HG03457 (cell line): Measurements from ENCODE around the gene LRRC32.

Experiments
- ATAC-seq: cut with Tn5 transposase; IDR thresholded peaks from one replicate; pipeline ENCODE4 v1.9.1; 2021; ENCODE audit warnings: moderate number of reproducible peaks; ENCODE audit not compliant: unreplicated experiment

LRRC32 gene

GRCh38 chr11:76680518-76681425 lies 10.2 kb upstream of the LRRC32 start:
- no peak for ATAC-seq

DNA sequence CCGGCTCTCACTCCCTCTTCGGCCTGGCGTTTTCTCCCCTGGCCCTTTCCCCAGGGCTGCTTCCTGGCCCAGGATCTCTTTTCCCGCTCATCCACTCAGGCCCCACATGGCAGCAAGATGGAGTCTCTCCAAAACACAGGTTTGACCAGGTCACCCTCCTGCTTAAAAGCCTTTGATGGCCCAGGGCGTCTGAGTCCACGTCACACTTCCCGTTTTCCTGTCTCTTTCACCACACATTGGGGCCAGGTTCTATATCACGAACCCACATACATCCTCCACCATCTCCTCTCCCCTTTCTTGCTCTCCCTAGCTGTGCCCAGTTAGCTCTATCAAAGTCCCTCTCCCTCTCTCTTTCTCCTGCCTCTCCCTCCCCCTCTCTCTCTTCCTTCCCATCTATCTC lies 7.8 kb upstream of the LRRC32 start:
- no peak for ATAC-seq

DNA sequence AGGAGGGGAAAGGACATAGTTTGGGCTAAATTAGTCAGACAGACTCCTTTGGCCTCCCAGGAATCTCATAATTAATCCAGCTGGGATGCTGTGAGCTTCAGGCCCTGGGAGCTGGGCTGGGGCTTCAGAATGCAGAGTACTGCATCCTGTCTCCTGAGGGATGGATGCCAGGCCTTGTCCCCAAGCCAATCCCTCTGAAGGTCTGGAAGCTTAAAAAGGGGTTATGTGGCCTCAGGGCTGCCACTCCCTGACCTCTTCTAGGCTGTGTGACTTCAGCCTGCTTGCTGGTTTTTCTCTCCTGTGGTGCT lies 6.9 kb upstream of the LRRC32 start:
- ATAC-seq, result no peak

GRCh38 chr11:76676636-76677457 lies 6.3 kb upstream of the LRRC32 start:
- no peak for ATAC-seq

DNA sequence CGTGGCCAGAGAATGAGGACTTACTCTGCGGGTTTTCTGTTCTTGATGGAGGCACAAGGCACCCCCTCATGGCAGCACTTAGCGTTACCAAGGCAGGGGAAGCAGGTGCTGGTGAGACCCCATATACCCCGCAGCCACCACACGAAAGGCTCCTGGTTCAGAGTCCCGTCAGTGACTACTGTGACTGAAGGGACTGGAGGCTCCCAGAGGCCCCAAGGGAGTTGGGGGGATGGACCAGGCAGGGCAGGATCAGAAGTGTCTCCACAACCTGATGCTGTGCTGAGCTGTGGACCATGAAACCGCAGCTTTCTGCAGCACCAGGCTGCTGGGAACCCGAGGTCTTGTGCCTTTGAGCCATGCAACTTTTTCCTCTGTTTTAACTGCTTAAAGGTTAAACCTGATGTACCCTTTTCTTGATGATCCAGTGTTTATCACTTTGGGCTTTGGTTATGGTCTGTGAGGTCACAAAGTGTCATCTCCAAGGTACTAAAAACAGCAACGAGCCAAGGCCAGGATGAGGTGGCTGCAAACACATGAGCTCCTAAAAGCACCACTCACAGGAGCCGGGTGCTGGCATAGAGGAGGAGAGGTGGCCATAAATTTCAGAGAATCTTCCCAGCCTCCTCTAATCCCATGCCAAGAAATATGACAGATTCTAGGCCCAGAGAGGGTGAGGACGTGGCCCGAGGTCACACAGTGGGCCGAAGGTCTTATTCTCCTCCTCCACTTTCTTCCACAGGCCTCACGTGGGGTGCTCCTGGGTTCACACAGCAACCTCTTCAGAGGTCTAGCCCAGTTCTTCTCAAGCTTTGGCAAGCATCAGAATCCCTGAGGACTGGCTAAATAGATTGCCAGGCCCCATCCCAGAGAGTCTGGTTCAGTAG lies 4.2 kb upstream of the LRRC32 start:
- ATAC-seq, result no peak

- no peak for ATAC-seq
Observed at GRCh38 chr11:76673176-76674142, 2.9 kb upstream of the LRRC32 start.

GRCh38 chr11:76672431-76673175 lies 2.1 kb upstream of the LRRC32 start:
- ATAC-seq, result peak; percentile 55

DNA sequence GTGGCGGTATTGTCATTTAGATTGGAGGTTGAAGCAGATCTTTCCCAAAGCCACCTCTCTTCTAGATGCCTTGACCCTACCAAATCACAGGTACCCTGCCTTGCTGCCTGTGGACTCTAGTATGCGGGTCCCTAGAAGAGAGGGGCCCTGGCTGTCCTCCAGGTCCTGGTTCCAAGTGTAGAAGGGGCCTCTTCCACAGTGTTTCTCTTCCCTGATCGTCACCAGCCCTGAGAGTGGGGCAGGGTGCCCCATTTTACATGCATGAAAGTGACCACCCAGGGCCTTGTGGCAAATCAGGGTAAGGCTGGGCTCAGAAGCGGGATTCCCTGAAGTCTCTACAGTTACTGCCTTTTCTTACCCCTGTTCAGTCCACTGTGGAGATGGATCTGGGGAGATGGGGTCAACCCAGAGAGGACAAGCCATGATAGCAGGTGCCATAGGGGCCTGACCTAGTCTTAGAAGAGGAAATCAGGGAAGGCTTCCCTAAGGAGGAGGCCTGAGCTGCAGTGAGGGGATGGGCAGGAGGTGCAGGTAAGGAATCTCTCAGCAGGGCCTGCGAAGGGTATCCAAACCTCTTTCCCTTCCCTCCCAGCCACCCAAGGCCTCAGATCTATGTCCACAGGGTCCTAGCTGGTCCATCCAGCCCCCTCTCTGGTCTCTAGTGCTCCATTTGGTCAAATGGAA lies 1.2 kb upstream of the LRRC32 start:
- no peak for ATAC-seq

DNA sequence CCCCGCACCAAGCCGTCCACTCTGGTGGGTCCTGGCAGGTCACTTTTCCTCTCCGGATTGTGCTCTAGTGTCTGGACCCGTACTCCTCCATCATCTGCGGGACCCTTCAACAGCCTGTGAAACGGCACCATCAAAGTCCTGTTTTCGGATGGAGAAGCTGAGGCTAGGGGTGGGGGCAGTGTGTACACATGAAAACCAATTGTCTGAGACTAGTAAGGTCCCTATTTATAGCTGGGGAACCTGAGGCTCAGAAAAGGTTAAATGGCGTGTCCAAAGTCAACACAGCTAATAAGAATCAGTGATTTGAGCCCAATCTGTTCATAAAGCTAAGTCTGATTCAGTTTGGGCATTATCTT lies 668 bp upstream of the LRRC32 start:
- no peak for ATAC-seq

DNA sequence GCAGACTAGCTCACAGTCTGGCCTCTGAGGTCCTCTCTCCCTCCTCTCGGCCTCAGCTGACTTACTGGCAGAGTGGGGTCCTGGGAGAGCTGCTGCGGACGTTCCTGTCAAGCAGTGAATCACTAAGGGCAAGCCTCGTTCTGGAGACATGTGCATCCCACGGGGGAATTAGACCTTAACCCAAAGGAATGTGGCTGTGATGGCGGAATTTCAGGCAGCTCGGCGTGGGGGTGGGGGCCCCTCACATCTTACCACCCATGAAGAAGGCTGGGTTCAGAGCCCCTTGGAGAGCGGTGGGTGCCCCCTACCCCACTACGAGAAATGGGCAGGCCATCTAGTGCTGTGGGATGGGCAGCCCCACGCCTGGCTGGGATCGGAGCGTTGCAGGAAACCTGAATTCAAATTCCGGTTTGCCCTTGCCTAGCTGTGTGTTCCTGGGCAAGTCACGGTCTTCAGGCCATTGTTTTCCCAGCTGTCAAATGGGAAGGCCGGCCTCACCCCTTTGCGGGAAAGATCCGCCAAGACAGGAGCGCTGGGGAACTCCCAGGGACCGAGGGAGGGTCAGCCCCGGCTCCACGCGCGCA lies 554 bp downstream of the LRRC32 start:
- no peak for ATAC-seq

GRCh38 chr11:76668362-76669155 lies 2.0 kb downstream of the LRRC32 start:
- ATAC-seq, result no peak

DNA sequence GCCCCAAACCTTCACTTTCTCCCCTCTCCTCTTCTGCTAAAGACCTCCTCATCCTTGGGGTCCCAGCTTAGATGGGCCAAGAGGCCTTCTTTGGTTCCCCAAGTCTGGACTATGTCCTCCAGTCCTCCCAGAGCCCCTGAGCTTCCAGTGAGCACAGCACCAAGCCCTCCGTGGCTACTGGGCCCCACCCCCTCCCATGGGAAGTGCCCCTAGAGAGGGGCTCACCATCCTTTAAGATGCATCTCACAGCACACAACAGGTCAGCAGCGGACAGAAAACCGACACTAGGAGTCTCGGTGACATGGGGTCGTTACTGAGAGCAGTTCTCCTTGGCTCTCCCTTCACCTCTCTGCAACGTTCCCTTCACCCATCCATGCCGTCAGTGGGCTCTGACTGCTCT lies 2.7 kb downstream of the LRRC32 start:
- ATAC-seq, result no peak

GRCh38 chr11:76667271-76667818 lies 3.2 kb downstream of the LRRC32 start:
- no peak for ATAC-seq

DNA sequence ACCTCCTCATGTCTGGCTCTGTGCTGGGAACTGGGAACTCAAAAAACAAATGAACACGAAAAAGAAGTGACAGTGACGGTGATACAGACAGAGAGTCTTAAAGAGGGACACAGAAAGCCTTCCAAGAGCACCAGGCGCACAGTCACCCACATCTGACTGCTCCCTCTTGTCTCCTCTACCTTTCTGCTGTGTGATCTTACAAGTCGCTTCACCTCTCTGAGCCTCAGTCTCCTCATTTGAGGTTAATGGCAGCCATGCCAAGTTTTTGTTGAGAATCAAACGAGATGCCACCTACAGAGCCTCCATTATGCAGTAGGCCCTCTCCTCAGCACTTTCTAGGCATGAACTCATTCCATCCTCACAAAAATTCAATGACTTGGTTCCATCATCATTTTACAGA lies 3.7 kb downstream of the LRRC32 start:
- no peak for ATAC-seq

DNA sequence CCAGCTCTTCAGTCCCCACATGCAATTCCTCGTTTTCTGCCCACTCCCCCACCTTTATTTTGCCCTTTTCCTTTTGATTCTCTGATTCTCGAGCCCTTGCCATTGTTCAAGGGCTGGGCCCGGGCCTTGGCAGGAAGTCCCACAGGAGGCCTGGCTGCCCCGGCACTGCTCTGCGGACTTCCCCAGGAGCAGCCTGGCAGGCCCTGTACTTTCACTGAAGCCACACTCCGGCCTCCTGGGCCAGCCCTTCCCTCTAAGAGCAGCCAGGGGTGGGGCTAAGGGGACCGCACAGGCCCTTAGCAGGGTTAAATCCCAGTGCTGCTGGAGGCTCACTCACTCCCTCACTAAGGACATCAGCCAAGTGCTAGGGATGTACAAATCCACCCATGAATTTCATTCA lies 4.1 kb downstream of the LRRC32 start:
- ATAC-seq, result no peak

GRCh38 chr11:76665921-76666351 lies 4.6 kb downstream of the LRRC32 start:
- ATAC-seq, result no peak

DNA sequence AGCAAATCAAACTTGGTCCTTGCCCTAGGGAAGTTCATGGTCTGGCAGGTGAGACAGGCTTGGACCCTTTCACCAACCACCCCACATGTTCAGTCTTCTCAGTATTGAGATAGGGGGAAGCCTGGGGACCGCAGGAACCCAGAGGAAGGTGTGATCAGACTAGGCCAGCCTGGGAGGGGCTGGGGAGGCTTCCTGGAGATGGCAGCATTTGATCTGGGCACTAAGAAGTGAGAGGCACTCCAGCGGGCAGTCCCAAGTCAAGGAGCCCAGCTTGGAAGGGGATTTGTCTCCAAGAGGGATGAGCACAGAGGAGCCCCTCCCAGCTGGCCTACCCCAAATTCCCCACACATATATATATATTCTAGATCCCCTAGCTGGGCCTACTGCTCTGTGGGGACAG lies 5.4 kb downstream of the LRRC32 start:
- no peak for ATAC-seq
